Keratinocyte (primary cell): ENCODE measurements around the gene PIK3AP1. TPM values are rescaled to one million over a fixed set of nuclear protein-coding genes. Genes with fewer than 3 reads are reported as not detected.
"Not testable (repeated sequence)": the region's sequence is repeated elsewhere in the genome, so short reads cannot be mapped to it uniquely, and the experiment has no call there.

Source experiments
- DNase-seq: peaks from one replicate; pipeline ENCODE4 v3.0.0-alpha.2; 2011; ENCODE audit warnings: low read depth, missing footprints, low spot score
- FAIRE-seq: peaks from 2 replicates; lab custom pipeline; 2011; peaks lifted over from hg19 to GRCh38; lab: Jason Lieb, UNC
- H2AFZ ChIP-seq: 2 replicates; pipeline ENCODE4 v1.6.0; 2012; ENCODE audit warnings: low read length, control low read depth, inconsistent platforms; ENCODE audit not compliant: control insufficient read depth
- H3K27ac ChIP-seq: 2 replicates; pipeline ENCODE4 v1.5.1; 2011; ENCODE audit warnings: low read length; ENCODE audit not compliant: control insufficient read depth, insufficient read depth
- H3K27me3 ChIP-seq: 3 replicates; pipeline ENCODE4 v1.6.0; 2011; ENCODE audit warnings: low read length; ENCODE audit not compliant: control insufficient read depth, insufficient read depth; ENCODE audit errors: extremely low read depth
- H3K36me3 ChIP-seq, 2 experiments: 2 replicates in 1 of 2; 3 replicates in 1 of 2; pipeline ENCODE4 v1.5.1; 2011; ENCODE audit warnings: low read length in 2 of 2, mild to moderate bottlenecking in 1 of 2; ENCODE audit not compliant: control insufficient read depth in 2 of 2, insufficient read depth in 2 of 2; ENCODE audit errors: extremely low read depth in 1 of 2
- H3K4me1 ChIP-seq: 3 replicates; pipeline ENCODE4 v1.5.1; 2011; ENCODE audit warnings: low read length; ENCODE audit not compliant: control insufficient read depth, insufficient read depth; ENCODE audit errors: extremely low read depth
- H3K4me2 ChIP-seq: 3 replicates; pipeline ENCODE4 v1.6.0; 2011; ENCODE audit warnings: low read depth, low read length; ENCODE audit not compliant: control insufficient read depth, insufficient read depth; ENCODE audit errors: extremely low read depth
- H3K4me3 ChIP-seq, 3 experiments: fragments of 200-600 bp in 1 of 3; sonication (generic) in 1 of 3; 2 replicates in 2 of 3; 3 replicates in 1 of 3; pipeline ENCODE4 v1.5.1; 2011 to 2016; ENCODE audit warnings: low read length in 3 of 3, mild to moderate bottlenecking in 3 of 3, control low read depth in 2 of 3, inconsistent platforms in 1 of 3, low read depth in 1 of 3, mixed read lengths in 1 of 3, mixed run types in 1 of 3, moderate library complexity in 1 of 3; ENCODE audit not compliant: control insufficient read depth in 2 of 3, insufficient read depth in 2 of 3; ENCODE audit errors: extremely low read depth in 1 of 3
- H3K79me2 ChIP-seq: 2 replicates; pipeline ENCODE4 v1.6.0; 2012; ENCODE audit warnings: low read length; ENCODE audit not compliant: control insufficient read depth, insufficient read depth
- H3K9ac ChIP-seq: 3 replicates; pipeline ENCODE4 v1.6.0; 2011; ENCODE audit warnings: low read length; ENCODE audit not compliant: control insufficient read depth, insufficient read depth; ENCODE audit errors: extremely low read depth
- H3K9me1 ChIP-seq: 3 replicates; pipeline ENCODE4 v1.6.0; 2011; ENCODE audit warnings: low read length; ENCODE audit not compliant: control insufficient read depth, insufficient read depth; ENCODE audit errors: extremely low read depth
- H3K9me3 ChIP-seq: 2 replicates; pipeline ENCODE4 v1.5.1; 2012; ENCODE audit warnings: low read depth, low read length; ENCODE audit not compliant: control insufficient read depth
- H4K20me1 ChIP-seq: 3 replicates; pipeline ENCODE4 v1.6.0; 2011; ENCODE audit warnings: low read length; ENCODE audit not compliant: control insufficient read depth, insufficient read depth; ENCODE audit errors: extremely low read depth
- EZH2 ChIP-seq: IDR thresholded peaks from one replicate; pipeline ENCODE4 v1.6.1; 2012; ENCODE audit warnings: inconsistent platforms, mild to moderate bottlenecking, low read length, moderate library complexity
- dilution Hi-C: fragments of 300-500 bp; cut with MboI; formaldehyde crosslinking; loops from one replicate; pipeline ENCODE4 v1.7.0; 2020; ENCODE audit warnings: low sequenced_read_pairs; ENCODE audit not compliant: extremely low pct_ligation_motif_present
- polyA plus RNA-seq, 5 experiments: library from polyadenylated mRNA; depleted of rRNA in 3 of 5; stranded (reverse) in 3 of 5; stranded (forward) in 1 of 5; unstranded in 1 of 5; fragments of >200 nt; gene quantifications; 1 replicate in 1 of 5; 2 replicates in 3 of 5; 3 replicates in 1 of 5; pipeline versions ENCODE4 v1.2.1 to v1.2.3, GENCODE V29; 2011 to 2012; ENCODE audit warnings: missing spikeins in 2 of 5, low read depth in 1 of 5, low replicate concordance in 1 of 5
- TF ChIP-seq, protein P1 (sequence below), 3 experiments: IDR thresholded peaks in 1 of 3; conservative IDR thresholded peaks in 1 of 3; optimal IDR thresholded peaks in 1 of 3; 2 replicates in 2 of 3; 3 replicates in 1 of 3; pipeline versions ENCODE3 to v1.5.1; 2011; ENCODE audit warnings: low read length in 3 of 3, mild to moderate bottlenecking in 3 of 3, moderate library complexity in 2 of 3, control low read depth in 1 of 3, inconsistent platforms in 1 of 3; ENCODE audit not compliant: insufficient read depth in 2 of 3; ENCODE audit errors: extremely low read depth in 1 of 3

The PIK3AP1 gene
- polyA plus RNA-seq, 1 donor (not counting 4 experiments of a cell fraction or from before 2014, with no cell fraction given) = not detected

GRCh38 chr10:96743988-96744585 is 23.8 kb upstream of the PIK3AP1 start:
- Histone ChIP-seq H3K27me3 (no peaks in the 10 kb centered on the region), H3K27ac (no peak overlapping the region), H4K20me1 (no peaks in the 10 kb centered on the region), H3K9me1 (no peaks in the 10 kb centered on the region), H2AFZ (no peak overlapping the region), H3K4me3 (no peak overlapping the region), H3K36me3 (no peaks in the 10 kb centered on the region), H3K9ac (no peak overlapping the region), H3K4me2 (no peak overlapping the region), H3K9me3 (no peaks in the 10 kb centered on the region), H3K79me2 (no peaks in the 10 kb centered on the region), H3K4me1 (no peaks in the 10 kb centered on the region)
- DNase-seq (no peak), FAIRE-seq (no peak)
- no peak for TF ChIP-seq EZH2
- TF ChIP-seq, protein P1, sequence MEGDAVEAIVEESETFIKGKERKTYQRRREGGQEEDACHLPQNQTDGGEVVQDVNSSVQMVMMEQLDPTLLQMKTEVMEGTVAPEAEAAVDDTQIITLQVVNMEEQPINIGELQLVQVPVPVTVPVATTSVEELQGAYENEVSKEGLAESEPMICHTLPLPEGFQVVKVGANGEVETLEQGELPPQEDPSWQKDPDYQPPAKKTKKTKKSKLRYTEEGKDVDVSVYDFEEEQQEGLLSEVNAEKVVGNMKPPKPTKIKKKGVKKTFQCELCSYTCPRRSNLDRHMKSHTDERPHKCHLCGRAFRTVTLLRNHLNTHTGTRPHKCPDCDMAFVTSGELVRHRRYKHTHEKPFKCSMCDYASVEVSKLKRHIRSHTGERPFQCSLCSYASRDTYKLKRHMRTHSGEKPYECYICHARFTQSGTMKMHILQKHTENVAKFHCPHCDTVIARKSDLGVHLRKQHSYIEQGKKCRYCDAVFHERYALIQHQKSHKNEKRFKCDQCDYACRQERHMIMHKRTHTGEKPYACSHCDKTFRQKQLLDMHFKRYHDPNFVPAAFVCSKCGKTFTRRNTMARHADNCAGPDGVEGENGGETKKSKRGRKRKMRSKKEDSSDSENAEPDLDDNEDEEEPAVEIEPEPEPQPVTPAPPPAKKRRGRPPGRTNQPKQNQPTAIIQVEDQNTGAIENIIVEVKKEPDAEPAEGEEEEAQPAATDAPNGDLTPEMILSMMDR (optimal IDR thresholded peaks at IDR 0.05 in 1 of 3, IDR thresholded peaks at IDR 0.05 in 1 of 3, conservative IDR thresholded peaks at IDR 0.05 in 1 of 3; ENCODE audit: extremely low read depth in 1 of 3, insufficient read depth in 2 of 3, low read length in 3 of 3) = no peak
- dilution Hi-C loops = no loop called here

- H3K9me1 ChIP-seq, H3K27ac ChIP-seq, dilution Hi-C loops, DNase-seq, FAIRE-seq, H3K4me2 ChIP-seq, H2AFZ ChIP-seq, H3K27me3 ChIP-seq, H3K9ac ChIP-seq, H4K20me1 ChIP-seq, H3K4me3 ChIP-seq, H3K4me1 ChIP-seq, H3K9me3 ChIP-seq, H3K79me2 ChIP-seq, H3K36me3 ChIP-seq: not testable (repeated sequence)
Observed at GRCh38 chr10:96741557-96741956, 21.2 kb upstream of the PIK3AP1 start.
